Keratinocyte (primary cell): ENCODE results near the gene TCF20. TPM values are rescaled to one million over a fixed set of nuclear protein-coding genes. Genes with fewer than 3 reads are reported as not detected.

Experiments used
- DNase-seq: peaks from one replicate; pipeline ENCODE4 v3.0.0-alpha.2; 2011; ENCODE audit warnings: low read depth, missing footprints, low spot score
- FAIRE-seq: peaks from 2 replicates; lab custom pipeline; 2011; peaks lifted over from hg19 to GRCh38; lab: Jason Lieb, UNC
- H2AFZ ChIP-seq: 2 replicates; pipeline ENCODE4 v1.6.0; 2012; ENCODE audit warnings: low read length, control low read depth, inconsistent platforms; ENCODE audit not compliant: control insufficient read depth
- H3K27ac ChIP-seq: 2 replicates; pipeline ENCODE4 v1.5.1; 2011; ENCODE audit warnings: low read length; ENCODE audit not compliant: control insufficient read depth, insufficient read depth
- H3K27me3 ChIP-seq: 3 replicates; pipeline ENCODE4 v1.6.0; 2011; ENCODE audit warnings: low read length; ENCODE audit not compliant: control insufficient read depth, insufficient read depth; ENCODE audit errors: extremely low read depth
- H3K36me3 ChIP-seq, 2 experiments: 2 replicates in 1 of 2; 3 replicates in 1 of 2; pipeline ENCODE4 v1.5.1; 2011; ENCODE audit warnings: low read length in 2 of 2, mild to moderate bottlenecking in 1 of 2; ENCODE audit not compliant: control insufficient read depth in 2 of 2, insufficient read depth in 2 of 2; ENCODE audit errors: extremely low read depth in 1 of 2
- H3K4me1 ChIP-seq: 3 replicates; pipeline ENCODE4 v1.5.1; 2011; ENCODE audit warnings: low read length; ENCODE audit not compliant: control insufficient read depth, insufficient read depth; ENCODE audit errors: extremely low read depth
- H3K4me2 ChIP-seq: 3 replicates; pipeline ENCODE4 v1.6.0; 2011; ENCODE audit warnings: low read depth, low read length; ENCODE audit not compliant: control insufficient read depth, insufficient read depth; ENCODE audit errors: extremely low read depth
- H3K4me3 ChIP-seq, 3 experiments: fragments of 200-600 bp in 1 of 3; sonication (generic) in 1 of 3; 2 replicates in 2 of 3; 3 replicates in 1 of 3; pipeline ENCODE4 v1.5.1; 2011 to 2016; ENCODE audit warnings: low read length in 3 of 3, mild to moderate bottlenecking in 3 of 3, control low read depth in 2 of 3, inconsistent platforms in 1 of 3, low read depth in 1 of 3, mixed read lengths in 1 of 3, mixed run types in 1 of 3, moderate library complexity in 1 of 3; ENCODE audit not compliant: control insufficient read depth in 2 of 3, insufficient read depth in 2 of 3; ENCODE audit errors: extremely low read depth in 1 of 3
- H3K79me2 ChIP-seq: 2 replicates; pipeline ENCODE4 v1.6.0; 2012; ENCODE audit warnings: low read length; ENCODE audit not compliant: control insufficient read depth, insufficient read depth
- H3K9ac ChIP-seq: 3 replicates; pipeline ENCODE4 v1.6.0; 2011; ENCODE audit warnings: low read length; ENCODE audit not compliant: control insufficient read depth, insufficient read depth; ENCODE audit errors: extremely low read depth
- H3K9me1 ChIP-seq: 3 replicates; pipeline ENCODE4 v1.6.0; 2011; ENCODE audit warnings: low read length; ENCODE audit not compliant: control insufficient read depth, insufficient read depth; ENCODE audit errors: extremely low read depth
- H3K9me3 ChIP-seq: 2 replicates; pipeline ENCODE4 v1.5.1; 2012; ENCODE audit warnings: low read depth, low read length; ENCODE audit not compliant: control insufficient read depth
- H4K20me1 ChIP-seq: 3 replicates; pipeline ENCODE4 v1.6.0; 2011; ENCODE audit warnings: low read length; ENCODE audit not compliant: control insufficient read depth, insufficient read depth; ENCODE audit errors: extremely low read depth
- CTCF ChIP-seq, 3 experiments: IDR thresholded peaks in 1 of 3; conservative IDR thresholded peaks in 1 of 3; optimal IDR thresholded peaks in 1 of 3; 2 replicates in 2 of 3; 3 replicates in 1 of 3; pipeline versions ENCODE3 to v1.5.1; 2011; ENCODE audit warnings: low read length in 3 of 3, mild to moderate bottlenecking in 3 of 3, moderate library complexity in 2 of 3, control low read depth in 1 of 3, inconsistent platforms in 1 of 3; ENCODE audit not compliant: insufficient read depth in 2 of 3; ENCODE audit errors: extremely low read depth in 1 of 3
- EZH2 ChIP-seq: IDR thresholded peaks from one replicate; pipeline ENCODE4 v1.6.1; 2012; ENCODE audit warnings: inconsistent platforms, mild to moderate bottlenecking, low read length, moderate library complexity
- dilution Hi-C: fragments of 300-500 bp; cut with MboI; formaldehyde crosslinking; loops from one replicate; pipeline ENCODE4 v1.7.0; 2020; ENCODE audit warnings: low sequenced_read_pairs; ENCODE audit not compliant: extremely low pct_ligation_motif_present
- polyA plus RNA-seq, 5 experiments: library from polyadenylated mRNA; depleted of rRNA in 3 of 5; stranded (reverse) in 3 of 5; stranded (forward) in 1 of 5; unstranded in 1 of 5; fragments of >200 nt; gene quantifications; 1 replicate in 1 of 5; 2 replicates in 3 of 5; 3 replicates in 1 of 5; pipeline versions ENCODE4 v1.2.1 to v1.2.3, GENCODE V29; 2011 to 2012; ENCODE audit warnings: missing spikeins in 2 of 5, low read depth in 1 of 5, low replicate concordance in 1 of 5

TCF20 gene
- polyA plus RNA-seq, 1 donor (not counting 4 experiments of a cell fraction or from before 2014, with no cell fraction given) = 23.9 TPM

- H3K27me3 ChIP-seq = peaks cover 15% of the 10 kb centered on the region
- H3K9me1 ChIP-seq = no peaks in the 10 kb centered on the region
- TF ChIP-seq EZH2 (no peak), CTCF (optimal IDR thresholded peaks at IDR 0.05 in 1 of 3, IDR thresholded peaks at IDR 0.05 in 1 of 3, conservative IDR thresholded peaks at IDR 0.05 in 1 of 3; ENCODE audit: extremely low read depth in 1 of 3, insufficient read depth in 2 of 3, low read length in 3 of 3) (no peak)
- no peaks in the 10 kb centered on the region for H3K36me3 ChIP-seq
- H3K9ac ChIP-seq = no peak overlapping the region
- no peaks in the 10 kb centered on the region for H3K9me3 ChIP-seq
- no peak overlapping the region for H2AFZ ChIP-seq
- H3K27ac ChIP-seq = no peak overlapping the region
- no peak overlapping the region for H3K4me3 ChIP-seq
- DNase-seq (no peak), FAIRE-seq (no peak)
- no peaks in the 10 kb centered on the region for H4K20me1 ChIP-seq
- no peak overlapping the region for H3K4me2 ChIP-seq
- dilution Hi-C loops = no loop called here
- no peaks in the 10 kb centered on the region for H3K79me2 ChIP-seq
- peaks cover 22% of the 10 kb centered on the region for H3K4me1 ChIP-seq
Measured at GRCh38 chr22:42301742-42302102, 31.3 kb upstream of the TCF20 start.

GRCh38 chr22:42301077-42301741 lies 30.8 kb upstream of the TCF20 start:
- H3K4me3 ChIP-seq = no peak overlapping the region
- H3K79me2 ChIP-seq = no peaks in the 10 kb centered on the region
- H2AFZ ChIP-seq = peak overlapping the region; percentile 79
- peaks cover 14% of the 10 kb centered on the region for H3K27me3 ChIP-seq
- H3K4me2 ChIP-seq = peak overlapping the region; percentile 57
- H3K9me3 ChIP-seq = no peaks in the 10 kb centered on the region
- TF ChIP-seq EZH2 (no peak), CTCF (optimal IDR thresholded peaks at IDR 0.05 in 1 of 3, IDR thresholded peaks at IDR 0.05 in 1 of 3, conservative IDR thresholded peaks at IDR 0.05 in 1 of 3; ENCODE audit: extremely low read depth in 1 of 3, insufficient read depth in 2 of 3, low read length in 3 of 3) (no peak)
- no peaks in the 10 kb centered on the region for H4K20me1 ChIP-seq
- no peak overlapping the region for H3K9ac ChIP-seq
- H3K27ac ChIP-seq = no peak overlapping the region
- no peaks in the 10 kb centered on the region for H3K36me3 ChIP-seq
- FAIRE-seq (peak; percentile 46), DNase-seq (no peak)
- dilution Hi-C loops = no loop called here
- no peaks in the 10 kb centered on the region for H3K9me1 ChIP-seq
- peaks cover 22% of the 10 kb centered on the region for H3K4me1 ChIP-seq
